ENCODE measurements around the gene APBA2. TPM values are rescaled to one million over a fixed set of nuclear protein-coding genes. Genes with fewer than 3 reads are reported as not detected.

The APBA2 gene
- total RNA-seq, 2 donors from 2014 or later, result 27.1 to 28.9 TPM

GRCh38 chr15:28930476-28931291 lies 44.9 kb downstream of the APBA2 start:
- peaks cover 25% of the 10 kb centered on the region for H3K4me1 Mint-ChIP-seq
- DNase-seq (no peak), ATAC-seq (no peak)
- no peaks in the 10 kb centered on the region for H3K27me3 Mint-ChIP-seq
- no peak overlapping the region for H3K4me3 Mint-ChIP-seq
- H3K27ac Mint-ChIP-seq, result no peak overlapping the region
- no peaks in the 10 kb centered on the region for H3K9me3 ChIP-seq (ENCODE audit: control insufficient read depth, low read length, poor library complexity, severe bottlenecking)
- H3K36me3 Mint-ChIP-seq (ENCODE audit: low read depth), result no peaks in the 10 kb centered on the region

- no peaks in the 10 kb centered on the region for H3K36me3 Mint-ChIP-seq (ENCODE audit: low read depth)
- no peak overlapping the region for H3K4me3 Mint-ChIP-seq
- peak overlapping the region; percentile 39 for H3K27ac Mint-ChIP-seq
- ATAC-seq (no peak), DNase-seq (no peak)
- H3K4me1 Mint-ChIP-seq, result peaks cover 30% of the 10 kb centered on the region
- H3K9me3 ChIP-seq (ENCODE audit: control insufficient read depth, low read length, poor library complexity, severe bottlenecking), result no peaks in the 10 kb centered on the region
- H3K27me3 Mint-ChIP-seq, result no peaks in the 10 kb centered on the region
Observed at GRCh38 chr15:28931828-28932227, 46.1 kb downstream of the APBA2 start.

GRCh38 chr15:28932361-28932760 lies 46.6 kb downstream of the APBA2 start:
- DNase-seq (no peak), ATAC-seq (no peak)
- no peaks in the 10 kb centered on the region for H3K9me3 ChIP-seq (ENCODE audit: control insufficient read depth, low read length, poor library complexity, severe bottlenecking)
- Mint-ChIP-seq H3K27me3 (no peaks in the 10 kb centered on the region), H3K4me1 (peaks cover 31% of the 10 kb centered on the region), H3K4me3 (no peak overlapping the region), H3K27ac (no peak overlapping the region), H3K36me3 (ENCODE audit: low read depth) (no peaks in the 10 kb centered on the region)

GRCh38 chr15:28933710-28934445 lies 48.1 kb downstream of the APBA2 start:
- H3K4me3 Mint-ChIP-seq, result no peak overlapping the region
- H3K36me3 Mint-ChIP-seq (ENCODE audit: low read depth), result no peaks in the 10 kb centered on the region
- no peaks in the 10 kb centered on the region for H3K27me3 Mint-ChIP-seq

DNA sequence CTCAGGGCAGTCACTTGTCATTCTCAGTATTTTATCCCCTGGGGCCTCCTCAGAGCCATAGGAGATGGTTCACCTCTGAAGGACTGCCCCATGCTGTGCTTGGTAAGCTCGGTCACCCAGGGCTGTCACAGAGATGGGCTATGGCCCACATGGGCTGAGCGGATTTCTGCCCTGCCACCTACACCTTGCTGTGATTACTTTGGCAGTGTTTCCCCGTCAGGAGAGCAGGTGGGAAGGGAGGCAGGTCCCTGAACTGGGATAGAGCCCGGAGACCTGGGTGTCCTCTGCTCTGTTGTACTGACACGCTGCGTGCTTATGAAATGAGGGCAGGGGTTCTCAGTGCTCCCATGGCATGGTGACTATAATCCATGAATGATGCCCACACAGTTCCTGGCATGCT lies 48.9 kb downstream of the APBA2 start:
- Mint-ChIP-seq H3K4me1 (peaks cover 42% of the 10 kb centered on the region), H3K36me3 (ENCODE audit: low read depth) (no peaks in the 10 kb centered on the region), H3K4me3 (no peak overlapping the region), H3K27ac (peak overlapping the region; percentile 24), H3K27me3 (no peaks in the 10 kb centered on the region)
- ATAC-seq (no peak), DNase-seq (no peak)
- no peaks in the 10 kb centered on the region for H3K9me3 ChIP-seq (ENCODE audit: control insufficient read depth, low read length, poor library complexity, severe bottlenecking)

More at GRCh38 chr15:28933710-28934445, 48.1 kb downstream of the APBA2 start:
- DNase-seq (no peak), ATAC-seq (no peak)
- Mint-ChIP-seq H3K27ac (peak overlapping the region; percentile 24), H3K4me1 (peaks cover 35% of the 10 kb centered on the region)
- H3K9me3 ChIP-seq (ENCODE audit: control insufficient read depth, low read length, poor library complexity, severe bottlenecking), result no peaks in the 10 kb centered on the region

DNA sequence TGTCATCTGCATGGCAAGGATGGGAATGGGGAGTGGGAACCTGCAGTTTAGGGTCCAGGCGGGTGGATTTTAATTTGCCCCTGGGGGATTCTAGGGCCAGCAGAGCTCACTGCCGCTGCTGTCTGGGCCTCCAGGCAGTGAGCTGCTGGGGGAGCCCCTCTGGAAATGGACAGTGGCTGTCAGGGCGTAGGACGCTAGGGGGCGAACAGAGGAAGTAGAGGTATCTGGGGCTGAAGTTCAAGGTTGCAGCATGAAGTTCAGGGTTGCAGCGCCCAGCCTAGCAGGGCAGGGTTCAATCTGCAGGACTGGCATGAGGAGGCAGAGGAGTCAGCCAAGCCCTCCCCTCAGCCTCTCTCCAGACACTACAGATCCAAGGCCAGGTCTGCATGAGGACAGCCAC lies 49.5 kb downstream of the APBA2 start:
- no peaks in the 10 kb centered on the region for H3K27me3 Mint-ChIP-seq
- DNase-seq (no peak), ATAC-seq (peak; percentile 34)
- H3K4me3 Mint-ChIP-seq, result peak overlapping the region; percentile 67
- H3K36me3 Mint-ChIP-seq (ENCODE audit: low read depth), result no peaks in the 10 kb centered on the region
- peaks cover 44% of the 10 kb centered on the region for H3K4me1 Mint-ChIP-seq
- no peaks in the 10 kb centered on the region for H3K9me3 ChIP-seq (ENCODE audit: control insufficient read depth, low read length, poor library complexity, severe bottlenecking)
- peak overlapping the region; percentile 86 for H3K27ac Mint-ChIP-seq

DNA sequence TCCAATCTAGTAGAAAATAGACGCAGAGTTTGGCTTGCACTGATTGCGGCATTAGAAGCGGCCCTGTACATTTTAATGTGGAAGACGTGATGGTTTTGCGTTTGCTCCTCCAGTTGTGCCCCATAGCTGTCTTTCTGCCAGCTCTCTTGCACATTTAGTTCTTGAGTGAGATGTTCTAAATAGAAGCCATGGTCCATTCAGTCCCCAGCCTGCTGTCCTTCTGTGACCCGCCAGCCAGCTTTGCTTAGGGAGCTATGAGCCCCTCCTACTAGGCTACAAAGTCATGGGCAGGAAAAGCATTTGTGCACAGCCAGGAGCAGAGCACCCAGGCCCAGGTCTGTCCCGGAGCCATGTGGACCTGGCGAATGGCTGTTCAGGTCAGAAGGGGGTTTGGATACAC lies 50.3 kb downstream of the APBA2 start:
- DNase-seq (no peak), ATAC-seq (no peak)
- no peaks in the 10 kb centered on the region for H3K9me3 ChIP-seq (ENCODE audit: control insufficient read depth, low read length, poor library complexity, severe bottlenecking)
- Mint-ChIP-seq H3K4me1 (peaks cover 44% of the 10 kb centered on the region), H3K36me3 (ENCODE audit: low read depth) (no peaks in the 10 kb centered on the region), H3K27ac (no peak overlapping the region), H3K27me3 (no peaks in the 10 kb centered on the region), H3K4me3 (peak overlapping the region; percentile 36)

DNA sequence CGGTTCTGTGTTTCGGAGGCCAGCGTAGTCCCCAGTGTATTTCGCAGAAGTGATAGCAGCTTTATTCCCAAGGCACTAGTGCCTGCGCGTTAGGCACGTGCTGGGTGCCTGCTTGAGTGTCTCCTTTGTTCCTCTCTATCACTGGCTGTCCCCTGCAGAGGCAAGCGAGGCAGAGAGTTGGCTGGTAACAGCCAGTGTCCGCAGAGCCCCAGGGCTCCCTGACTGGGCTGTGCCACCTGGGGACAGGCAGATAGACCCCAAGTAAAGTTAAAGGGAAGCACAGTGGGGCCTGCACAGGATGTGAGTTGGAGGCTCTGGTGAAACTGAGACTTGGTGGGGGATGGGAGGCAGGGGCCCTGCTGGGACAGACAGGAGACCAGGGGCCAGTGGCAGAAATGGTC lies 50.7 kb downstream of the APBA2 start:
- Mint-ChIP-seq H3K27me3 (no peaks in the 10 kb centered on the region), H3K36me3 (ENCODE audit: low read depth) (no peaks in the 10 kb centered on the region), H3K4me1 (peaks cover 47% of the 10 kb centered on the region), H3K4me3 (peak overlapping the region; percentile 77), H3K27ac (no peak overlapping the region)
- no peak for ATAC-seq
- H3K9me3 ChIP-seq (ENCODE audit: control insufficient read depth, low read length, poor library complexity, severe bottlenecking), result no peaks in the 10 kb centered on the region
- DNase-seq, result no peak

DNA sequence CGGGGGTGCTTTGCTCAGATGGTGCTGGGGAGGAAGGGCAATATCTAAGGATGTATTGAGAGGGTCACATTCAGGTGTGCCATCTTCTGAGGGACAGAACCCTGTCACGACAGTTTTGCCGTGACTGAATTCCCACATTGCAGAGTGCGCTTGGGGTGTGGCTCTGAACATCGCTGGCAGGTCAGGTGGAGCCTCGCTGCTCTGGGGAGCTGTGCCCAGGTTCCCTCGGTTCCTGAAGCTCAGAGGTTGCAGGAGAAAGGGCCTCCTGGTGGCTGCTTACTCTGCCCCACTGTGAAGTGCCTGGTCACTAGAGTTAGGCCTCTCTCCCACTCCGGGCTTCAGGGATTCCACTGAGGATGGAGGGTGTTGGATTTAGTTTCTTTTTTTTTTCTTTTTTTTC lies 51.5 kb downstream of the APBA2 start:
- peak overlapping the region; percentile 96 for H3K27ac Mint-ChIP-seq
- peak overlapping the region; percentile 77 for H3K4me3 Mint-ChIP-seq
- no peak for ATAC-seq
- H3K27me3 Mint-ChIP-seq, result no peaks in the 10 kb centered on the region
- DNase-seq, result no peak
- no peaks in the 10 kb centered on the region for H3K36me3 Mint-ChIP-seq (ENCODE audit: low read depth)
- H3K4me1 Mint-ChIP-seq, result peaks cover 51% of the 10 kb centered on the region
- H3K9me3 ChIP-seq (ENCODE audit: control insufficient read depth, low read length, poor library complexity, severe bottlenecking), result no peaks in the 10 kb centered on the region

- H3K4me1 Mint-ChIP-seq, result peaks cover 34% of the 10 kb centered on the region
- ATAC-seq (peak; percentile 61), DNase-seq (no peak)
- no peaks in the 10 kb centered on the region for H3K9me3 ChIP-seq (ENCODE audit: control insufficient read depth, low read length, poor library complexity, severe bottlenecking)
- no peak overlapping the region for H3K4me3 Mint-ChIP-seq
- no peak overlapping the region for H3K27ac Mint-ChIP-seq
- peaks cover 2% of the 10 kb centered on the region for H3K36me3 Mint-ChIP-seq (ENCODE audit: low read depth)
- no peaks in the 10 kb centered on the region for H3K27me3 Mint-ChIP-seq
Observed at GRCh38 chr15:28942046-28942445, 56.3 kb downstream of the APBA2 start.

DNA sequence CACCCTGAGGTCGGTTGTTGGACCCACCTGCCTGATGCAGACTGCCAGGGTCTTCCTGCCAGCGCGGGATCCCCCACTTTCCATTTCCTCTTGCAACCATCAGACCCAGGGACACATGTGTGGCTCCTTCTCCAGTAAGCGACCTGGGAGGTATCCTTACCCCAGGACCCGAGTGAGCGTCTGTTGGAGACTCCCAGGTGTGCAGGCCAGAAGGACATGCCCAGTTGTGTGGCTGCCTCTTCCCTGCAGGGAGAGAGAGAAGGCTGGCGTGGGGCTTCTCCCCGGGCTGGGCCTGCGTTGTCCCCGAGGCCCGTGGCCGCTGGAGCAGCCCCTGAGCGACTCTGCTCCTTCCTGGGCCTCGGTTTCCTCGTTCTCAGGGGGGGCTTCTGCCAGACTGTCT lies 56.8 kb downstream of the APBA2 start:
- Mint-ChIP-seq H3K4me1 (peaks cover 32% of the 10 kb centered on the region), H3K27ac (no peak overlapping the region), H3K27me3 (no peaks in the 10 kb centered on the region), H3K4me3 (no peak overlapping the region), H3K36me3 (ENCODE audit: low read depth) (peaks cover 2% of the 10 kb centered on the region)
- no peak for DNase-seq
- no peaks in the 10 kb centered on the region for H3K9me3 ChIP-seq (ENCODE audit: control insufficient read depth, low read length, poor library complexity, severe bottlenecking)
- ATAC-seq, result no peak

- Mint-ChIP-seq H3K4me1 (peaks cover 26% of the 10 kb centered on the region), H3K27ac (no peak overlapping the region), H3K27me3 (no peaks in the 10 kb centered on the region), H3K36me3 (ENCODE audit: low read depth) (peaks cover 2% of the 10 kb centered on the region), H3K4me3 (no peak overlapping the region)
- ATAC-seq (no peak), DNase-seq (no peak)
- no peaks in the 10 kb centered on the region for H3K9me3 ChIP-seq (ENCODE audit: control insufficient read depth, low read length, poor library complexity, severe bottlenecking)
Observed at GRCh38 chr15:28943146-28943545, 57.4 kb downstream of the APBA2 start.

DNA sequence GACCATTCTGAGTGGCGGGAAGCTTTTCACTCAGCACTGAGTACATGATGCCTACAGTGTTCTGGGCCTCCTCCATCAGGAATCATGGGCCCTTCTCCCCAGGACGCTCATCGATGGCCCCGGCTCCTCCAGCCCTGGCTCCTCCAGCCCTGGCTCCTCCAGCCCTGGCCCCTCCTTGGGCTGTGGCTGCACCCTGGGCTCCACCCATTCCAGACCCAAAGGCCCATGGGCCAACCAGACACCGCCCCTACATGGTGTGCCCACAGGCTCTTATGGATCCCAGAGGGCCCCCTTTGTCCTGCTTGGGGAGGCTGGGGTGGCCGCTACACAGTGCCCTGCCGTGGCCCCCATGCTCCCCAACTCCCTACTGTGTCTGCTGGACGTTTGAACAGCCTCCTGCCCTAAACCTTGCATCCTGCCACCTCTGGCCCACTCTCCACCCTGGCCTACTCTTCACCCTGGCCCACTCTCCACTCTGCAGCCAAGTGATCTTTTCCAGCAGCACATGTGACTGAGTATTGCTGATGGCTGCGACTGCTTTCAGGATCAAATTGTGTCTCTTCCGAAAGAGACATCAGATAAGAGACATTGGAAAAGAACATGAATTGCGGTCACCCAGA lies 57.9 kb downstream of the APBA2 start:
- Mint-ChIP-seq H3K4me1 (peaks cover 30% of the 10 kb centered on the region), H3K4me3 (no peak overlapping the region), H3K27me3 (no peaks in the 10 kb centered on the region), H3K27ac (peak overlapping the region; percentile 56), H3K36me3 (ENCODE audit: low read depth) (peaks cover 2% of the 10 kb centered on the region)
- H3K9me3 ChIP-seq (ENCODE audit: control insufficient read depth, low read length, poor library complexity, severe bottlenecking), result no peaks in the 10 kb centered on the region
- no peak for DNase-seq
- no peak for ATAC-seq

Measured in T-helper 17 cell (primary cell).